Tibial nerve (tissue), 4 donors: ENCODE measurements around the gene MUSK. TPM values are rescaled to one million over a fixed set of nuclear protein-coding genes. Genes with fewer than 3 reads are reported as not detected.

Source experiments
- DNase-seq, 2 donors: peaks; one replicate each; pipeline ENCODE4 v3.0.0-alpha.2; 2019; ENCODE audit warnings: low spot score in 2 of 2
- H3K27ac ChIP-seq, 4 donors: fragments of 200-600 bp; sonication (generic) in 3 of 4; one replicate each; pipeline ENCODE4 v1.5.1; 2017 to 2019; ENCODE audit warnings: mild to moderate bottlenecking in 1 of 4
- H3K27me3 ChIP-seq, 2 donors: fragments of 200-600 bp; sonication (generic) in 1 of 2; one replicate each; pipeline versions ENCODE4 v1.5.1 to v1.6.0; 2017 to 2019
- H3K36me3 ChIP-seq, 3 donors: fragments of 200-600 bp; sonication (generic); one replicate each; pipeline ENCODE4 v1.5.1; 2018 to 2019
- H3K4me1 ChIP-seq, 4 donors: fragments of 200-600 bp; sonication (generic) in 3 of 4; one replicate each; pipeline ENCODE4 v1.5.1; 2017 to 2019
- H3K4me3 ChIP-seq, 4 donors: fragments of 200-600 bp; sonication (generic) in 3 of 4; one replicate each; pipeline ENCODE4 v1.5.1; 2017 to 2019; ENCODE audit warnings: mild to moderate bottlenecking in 1 of 4, moderate library complexity in 1 of 4
- H3K9me3 ChIP-seq, 4 donors: fragments of 200-600 bp; sonication (generic) in 3 of 4; one replicate each; pipeline ENCODE4 v1.5.1; 2017 to 2019
- EP300 ChIP-seq, 2 donors: sonication (generic); formaldehyde crosslinking; IDR thresholded peaks; one replicate each; pipeline ENCODE4 v1.6.1; 2017; ENCODE audit warnings: antibody characterized with exemption in 2 of 2, mild to moderate bottlenecking in 1 of 2
- POLR2A ChIP-seq, 2 donors: fragments of 450-650 bp; IDR thresholded peaks; one replicate each; pipeline ENCODE4 v1.6.1; 2017; ENCODE audit warnings: antibody characterized with exemption in 2 of 2, mild to moderate bottlenecking in 2 of 2, moderate library complexity in 2 of 2
- WGBS, 2 donors: methylation state at CpG; one replicate each; pipeline ENCODE4 v1.1.5; 2018; 5-methylcytosine and 5-hydroxymethylcytosine counted together
- total RNA-seq, 4 donors: library from RNA; depleted of rRNA; stranded (reverse); fragments of >200 nt; gene quantifications; one replicate each; pipeline ENCODE4 v1.1.0, GENCODE V29; 2016
- TF ChIP-seq, protein P1 (sequence below), 5 experiments: fragments of 200-600 bp in 3 of 5; fragments of 450-650 bp in 2 of 5; sonication (generic) in 3 of 5; IDR thresholded peaks; one replicate each; pipeline ENCODE4 v1.5.1; 2016 to 2019; ENCODE audit warnings: antibody characterized with exemption in 5 of 5, mild to moderate bottlenecking in 3 of 5, moderate library complexity in 2 of 5

The MUSK gene
- total RNA-seq, 4 donors from 2014 or later, result 0.22 to 0.63 (median 0.59) TPM; not detected in 1

DNA sequence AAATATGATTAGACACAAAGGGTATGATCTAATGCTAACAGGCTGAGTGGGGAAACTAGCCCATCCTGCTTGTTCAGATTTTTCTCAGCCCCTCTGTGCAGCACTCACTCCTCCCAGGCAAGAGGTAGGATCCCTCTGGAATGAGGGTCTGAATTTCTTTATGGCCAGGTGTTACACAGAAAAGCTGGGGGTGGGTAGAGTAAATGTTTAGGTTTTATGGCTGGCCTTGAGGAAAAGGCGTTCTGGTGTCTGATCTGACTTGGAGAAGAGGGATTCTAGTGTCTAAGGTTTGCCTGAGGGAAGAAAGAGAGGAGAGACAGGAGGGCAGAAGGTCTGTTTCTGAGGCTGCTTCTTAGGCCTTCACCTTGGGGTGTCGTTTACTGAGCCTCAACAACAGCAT lies 97.3 kb downstream of the MUSK start:
- Histone ChIP-seq H3K27me3 (no peaks in the 10 kb centered on the region), H3K9me3 (no peaks in the 10 kb centered on the region), H3K4me1 (peaks cover 0 to 33% (median 4%) of the 10 kb centered on the region in 4 donors), H3K27ac (no peak overlapping the region), H3K4me3 (no peak overlapping the region), H3K36me3 (no peaks in the 10 kb centered on the region)
- 81 to 91% methylated on average over 2 of the region's 2 CpGs for WGBS, 2 donors
- no peak for TF ChIP-seq POLR2A (IDR thresholded peaks at IDR 0.05)
- TF ChIP-seq, protein P1, sequence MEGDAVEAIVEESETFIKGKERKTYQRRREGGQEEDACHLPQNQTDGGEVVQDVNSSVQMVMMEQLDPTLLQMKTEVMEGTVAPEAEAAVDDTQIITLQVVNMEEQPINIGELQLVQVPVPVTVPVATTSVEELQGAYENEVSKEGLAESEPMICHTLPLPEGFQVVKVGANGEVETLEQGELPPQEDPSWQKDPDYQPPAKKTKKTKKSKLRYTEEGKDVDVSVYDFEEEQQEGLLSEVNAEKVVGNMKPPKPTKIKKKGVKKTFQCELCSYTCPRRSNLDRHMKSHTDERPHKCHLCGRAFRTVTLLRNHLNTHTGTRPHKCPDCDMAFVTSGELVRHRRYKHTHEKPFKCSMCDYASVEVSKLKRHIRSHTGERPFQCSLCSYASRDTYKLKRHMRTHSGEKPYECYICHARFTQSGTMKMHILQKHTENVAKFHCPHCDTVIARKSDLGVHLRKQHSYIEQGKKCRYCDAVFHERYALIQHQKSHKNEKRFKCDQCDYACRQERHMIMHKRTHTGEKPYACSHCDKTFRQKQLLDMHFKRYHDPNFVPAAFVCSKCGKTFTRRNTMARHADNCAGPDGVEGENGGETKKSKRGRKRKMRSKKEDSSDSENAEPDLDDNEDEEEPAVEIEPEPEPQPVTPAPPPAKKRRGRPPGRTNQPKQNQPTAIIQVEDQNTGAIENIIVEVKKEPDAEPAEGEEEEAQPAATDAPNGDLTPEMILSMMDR (IDR thresholded peaks at IDR 0.05), result no peak
- TF ChIP-seq EP300 (IDR thresholded peaks at IDR 0.05), result no peak
- DNase-seq, result no peak

DNA sequence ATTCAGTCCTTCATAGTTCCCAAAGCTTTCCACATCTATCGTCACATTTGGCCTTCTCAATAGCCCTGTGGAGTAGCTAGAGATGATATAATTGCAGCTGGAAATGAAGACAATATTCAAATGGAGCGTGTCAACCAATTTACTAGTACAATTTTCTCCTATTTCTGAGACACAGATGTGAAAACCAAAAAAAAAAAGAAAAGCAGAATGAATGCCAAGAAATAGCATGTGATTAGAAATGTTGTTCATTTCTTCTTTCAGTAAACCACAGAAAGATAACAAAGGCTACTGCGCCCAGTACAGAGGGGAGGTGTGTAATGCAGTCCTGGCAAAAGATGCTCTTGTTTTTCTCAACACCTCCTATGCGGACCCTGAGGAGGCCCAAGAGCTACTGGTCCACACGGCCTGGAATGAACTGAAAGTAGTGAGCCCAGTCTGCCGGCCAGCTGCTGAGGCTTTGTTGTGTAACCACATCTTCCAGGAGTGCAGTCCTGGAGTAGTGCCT lies 99.0 kb downstream of the MUSK start:
- no peaks in the 10 kb centered on the region for H3K27me3 ChIP-seq
- peak overlapping the region in 3 of 4 donors; percentile 9 to 77 (median 60) for H3K27ac ChIP-seq
- 56 to 60% methylated on average over 6 of the region's 6 CpGs for WGBS, 2 donors
- no peak overlapping the region for H3K4me3 ChIP-seq
- H3K9me3 ChIP-seq, result no peaks in the 10 kb centered on the region
- peaks cover 0 to 33% (median 4%) of the 10 kb centered on the region in 4 donors for H3K4me1 ChIP-seq
- H3K36me3 ChIP-seq, result no peaks in the 10 kb centered on the region
- peak; percentile 74 to 81 for DNase-seq
- TF ChIP-seq POLR2A (IDR thresholded peaks at IDR 0.05) (no peak), EP300 (IDR thresholded peaks at IDR 0.05) (peak in 1 of 2 donors; percentile 91)
- TF ChIP-seq, protein P1 (IDR thresholded peaks at IDR 0.05), result no peak

DNA sequence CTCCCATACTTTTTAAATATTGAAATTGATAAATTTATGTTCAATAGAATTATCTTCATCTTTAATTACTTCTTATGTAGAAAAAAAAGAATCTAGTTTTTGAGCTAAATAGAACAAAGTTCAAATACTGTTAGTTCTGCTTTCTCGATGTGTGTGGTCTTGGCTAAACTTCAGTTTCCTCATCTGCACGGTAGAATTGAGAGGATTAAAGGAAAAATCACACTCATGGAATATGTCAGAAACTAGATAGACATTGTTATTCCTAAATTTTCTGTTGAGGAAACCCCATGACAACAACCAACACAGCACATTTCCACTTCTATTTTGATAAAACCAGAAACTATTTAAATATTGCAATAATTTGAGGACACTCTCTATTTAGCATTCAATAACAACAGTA lies 100.3 kb downstream of the MUSK start:
- peak in 1 of 2 donors; percentile 54 for DNase-seq
- 15 to 21% methylated on average over 2 of the region's 2 CpGs for WGBS, 2 donors
- Histone ChIP-seq H3K4me3 (no peak overlapping the region), H3K27ac (peak overlapping the region in 1 of 4 donors; percentile 77), H3K4me1 (peaks cover 0 to 33% (median 4%) of the 10 kb centered on the region in 4 donors), H3K27me3 (no peaks in the 10 kb centered on the region), H3K36me3 (no peaks in the 10 kb centered on the region), H3K9me3 (no peaks in the 10 kb centered on the region)
- no peak for TF ChIP-seq EP300 (IDR thresholded peaks at IDR 0.05)
- TF ChIP-seq, protein P1 (IDR thresholded peaks at IDR 0.05), result no peak
- TF ChIP-seq POLR2A (IDR thresholded peaks at IDR 0.05), result no peak

DNA sequence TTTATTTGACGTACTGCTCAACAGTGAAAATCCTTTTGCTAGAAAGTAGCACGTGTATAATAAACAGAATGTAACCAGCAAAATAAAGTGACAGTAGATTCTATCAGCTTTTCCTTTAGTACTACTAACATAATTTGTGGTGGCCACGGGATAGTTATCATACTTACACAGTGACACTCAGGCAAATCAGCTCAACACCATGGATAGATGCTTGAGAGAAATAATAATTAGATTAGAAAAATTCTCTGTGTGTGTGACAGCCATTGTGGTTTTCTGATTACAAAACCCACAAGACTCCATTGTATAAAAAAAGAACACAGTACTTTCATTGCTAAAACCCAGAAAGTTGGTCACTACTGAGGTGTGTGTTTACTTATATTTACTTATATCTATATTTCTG lies 101.1 kb downstream of the MUSK start:
- Histone ChIP-seq H3K27me3 (no peaks in the 10 kb centered on the region), H3K27ac (peak overlapping the region in 2 of 4 donors; percentile 0 to 77), H3K4me1 (peaks cover 0 to 33% (median 4%) of the 10 kb centered on the region in 4 donors), H3K9me3 (no peaks in the 10 kb centered on the region), H3K36me3 (no peaks in the 10 kb centered on the region), H3K4me3 (no peak overlapping the region)
- WGBS, 2 donors, result 48 to 60% methylated on average over 3 of the region's 3 CpGs
- no peak for DNase-seq
- TF ChIP-seq, protein P1 (IDR thresholded peaks at IDR 0.05), result no peak
- TF ChIP-seq POLR2A (IDR thresholded peaks at IDR 0.05) (no peak), EP300 (IDR thresholded peaks at IDR 0.05) (no peak)

DNA sequence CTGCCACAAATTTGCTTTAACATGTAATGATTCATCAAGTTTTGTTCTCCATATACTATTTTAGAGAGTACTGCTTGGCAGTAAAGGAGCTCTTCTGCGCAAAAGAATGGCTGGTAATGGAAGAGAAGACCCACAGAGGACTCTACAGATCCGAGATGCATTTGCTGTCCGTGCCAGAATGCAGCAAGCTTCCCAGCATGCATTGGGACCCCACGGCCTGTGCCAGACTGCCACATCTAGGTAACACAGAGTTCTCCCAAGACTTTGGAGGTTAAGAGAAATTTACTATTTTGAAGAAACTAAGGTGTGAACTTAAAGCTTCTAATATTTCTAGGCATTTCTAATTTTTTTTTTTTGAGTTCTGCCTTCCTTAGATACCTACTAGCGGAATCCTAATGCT lies 107.1 kb downstream of the MUSK start:
- no peak for DNase-seq
- Histone ChIP-seq H3K36me3 (no peaks in the 10 kb centered on the region), H3K27ac (peak overlapping the region; percentile 13 to 79 (median 48)), H3K9me3 (no peaks in the 10 kb centered on the region), H3K4me3 (no peak overlapping the region), H3K4me1 (peaks cover 0 to 28% (median 5%) of the 10 kb centered on the region in 4 donors), H3K27me3 (no peaks in the 10 kb centered on the region)
- no peak for TF ChIP-seq EP300 (IDR thresholded peaks at IDR 0.05)
- WGBS, 2 donors, result 53 to 62% methylated on average over 5 of the region's 5 CpGs
